ENCODE data around the gene MFAP3L.

The MFAP3L gene

GRCh38 chr4:170038769-170039168 lies 12.6 kb upstream of the MFAP3L start:
- H3K4me3 ChIP-seq (ENCODE audit: low read depth, low read length), result no peak overlapping the region
- TF ChIP-seq, protein P1, sequence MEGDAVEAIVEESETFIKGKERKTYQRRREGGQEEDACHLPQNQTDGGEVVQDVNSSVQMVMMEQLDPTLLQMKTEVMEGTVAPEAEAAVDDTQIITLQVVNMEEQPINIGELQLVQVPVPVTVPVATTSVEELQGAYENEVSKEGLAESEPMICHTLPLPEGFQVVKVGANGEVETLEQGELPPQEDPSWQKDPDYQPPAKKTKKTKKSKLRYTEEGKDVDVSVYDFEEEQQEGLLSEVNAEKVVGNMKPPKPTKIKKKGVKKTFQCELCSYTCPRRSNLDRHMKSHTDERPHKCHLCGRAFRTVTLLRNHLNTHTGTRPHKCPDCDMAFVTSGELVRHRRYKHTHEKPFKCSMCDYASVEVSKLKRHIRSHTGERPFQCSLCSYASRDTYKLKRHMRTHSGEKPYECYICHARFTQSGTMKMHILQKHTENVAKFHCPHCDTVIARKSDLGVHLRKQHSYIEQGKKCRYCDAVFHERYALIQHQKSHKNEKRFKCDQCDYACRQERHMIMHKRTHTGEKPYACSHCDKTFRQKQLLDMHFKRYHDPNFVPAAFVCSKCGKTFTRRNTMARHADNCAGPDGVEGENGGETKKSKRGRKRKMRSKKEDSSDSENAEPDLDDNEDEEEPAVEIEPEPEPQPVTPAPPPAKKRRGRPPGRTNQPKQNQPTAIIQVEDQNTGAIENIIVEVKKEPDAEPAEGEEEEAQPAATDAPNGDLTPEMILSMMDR (IDR thresholded peaks at IDR 0.05; ENCODE audit: low read depth, low read length), result no peak
- TF ChIP-seq MYC (IDR thresholded peaks at IDR 0.05; ENCODE audit: low read depth, low read length) (no peak), POLR2A (IDR thresholded peaks at IDR 0.05; ENCODE audit: extremely low read depth, insufficient read length) (no peak)
- TF ChIP-seq, protein P2, sequence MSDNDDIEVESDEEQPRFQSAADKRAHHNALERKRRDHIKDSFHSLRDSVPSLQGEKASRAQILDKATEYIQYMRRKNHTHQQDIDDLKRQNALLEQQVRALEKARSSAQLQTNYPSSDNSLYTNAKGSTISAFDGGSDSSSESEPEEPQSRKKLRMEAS (IDR thresholded peaks at IDR 0.05; ENCODE audit: low read depth, low read length), result no peak
- DNase-seq (ENCODE audit: low read depth), result no peak

GRCh38 chr4:170038232-170038631 lies 12.0 kb upstream of the MFAP3L start:
- H3K4me3 ChIP-seq (ENCODE audit: low read depth, low read length), result no peak overlapping the region
- no peak for TF ChIP-seq MYC (IDR thresholded peaks at IDR 0.05; ENCODE audit: low read depth, low read length)
- TF ChIP-seq POLR2A (IDR thresholded peaks at IDR 0.05; ENCODE audit: extremely low read depth, insufficient read length), result no peak
- TF ChIP-seq, protein P1 (IDR thresholded peaks at IDR 0.05; ENCODE audit: low read depth, low read length), result no peak
- TF ChIP-seq, protein P2 (IDR thresholded peaks at IDR 0.05; ENCODE audit: low read depth, low read length), result no peak
- DNase-seq (ENCODE audit: low read depth), result no peak

- H3K4me3 ChIP-seq (ENCODE audit: low read depth, low read length), result no peak overlapping the region
- no peak for DNase-seq (ENCODE audit: low read depth)
- TF ChIP-seq, protein P1 (IDR thresholded peaks at IDR 0.05; ENCODE audit: low read depth, low read length), result no peak
- TF ChIP-seq MYC (IDR thresholded peaks at IDR 0.05; ENCODE audit: low read depth, low read length) (no peak), POLR2A (IDR thresholded peaks at IDR 0.05; ENCODE audit: extremely low read depth, insufficient read length) (no peak)
- TF ChIP-seq, protein P2 (IDR thresholded peaks at IDR 0.05; ENCODE audit: low read depth, low read length), result no peak
Measured at GRCh38 chr4:170037481-170037880, 11.3 kb upstream of the MFAP3L start.

GRCh38 chr4:170035845-170036244 lies 9.7 kb upstream of the MFAP3L start:
- no peak for DNase-seq (ENCODE audit: low read depth)
- TF ChIP-seq, protein P2 (IDR thresholded peaks at IDR 0.05; ENCODE audit: low read depth, low read length), result no peak
- TF ChIP-seq POLR2A (IDR thresholded peaks at IDR 0.05; ENCODE audit: extremely low read depth, insufficient read length) (no peak), MYC (IDR thresholded peaks at IDR 0.05; ENCODE audit: low read depth, low read length) (no peak)
- TF ChIP-seq, protein P1 (IDR thresholded peaks at IDR 0.05; ENCODE audit: low read depth, low read length), result no peak

DNA sequence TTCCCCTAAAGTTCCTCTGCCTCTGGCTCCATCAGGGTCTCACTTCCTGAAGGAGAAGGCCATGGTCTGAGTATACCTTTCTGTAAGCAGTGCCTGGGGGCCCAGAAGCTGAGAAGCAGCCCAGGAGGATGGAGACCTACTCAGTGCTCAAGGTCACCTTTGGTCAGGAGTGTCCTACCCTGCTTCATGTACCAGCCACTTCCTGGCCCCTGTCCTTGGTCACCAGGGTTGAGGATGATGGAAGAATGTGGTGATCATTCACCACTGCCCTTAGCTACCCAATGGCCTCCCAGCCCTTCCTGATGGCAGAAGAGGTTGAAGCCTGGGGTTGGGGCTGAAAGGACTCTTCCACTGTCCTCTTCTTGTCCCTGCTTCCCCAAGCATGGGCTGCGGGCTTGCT lies 9.0 kb upstream of the MFAP3L start:
- no peak for DNase-seq (ENCODE audit: low read depth)
- no peak overlapping the region for H3K4me3 ChIP-seq (ENCODE audit: low read depth, low read length)
- no peak for TF ChIP-seq MYC (IDR thresholded peaks at IDR 0.05; ENCODE audit: low read depth, low read length)
- no peak for TF ChIP-seq POLR2A (IDR thresholded peaks at IDR 0.05; ENCODE audit: extremely low read depth, insufficient read length)
- TF ChIP-seq, protein P2 (IDR thresholded peaks at IDR 0.05; ENCODE audit: low read depth, low read length), result no peak
- TF ChIP-seq, protein P1 (IDR thresholded peaks at IDR 0.05; ENCODE audit: low read depth, low read length), result no peak

More at GRCh38 chr4:170035845-170036244, 9.7 kb upstream of the MFAP3L start:
- H3K4me3 ChIP-seq (ENCODE audit: low read depth, low read length), result no peak overlapping the region

Data from NB4 (cell line).